ES-I3 (cell line): ENCODE data around the gene SIGMAR1.
A peak's percentile ranks its signal among the peaks of the same experiment; 100 is the strongest.

Experiments
- H3K36me3 ChIP-seq: 2 replicates; pipeline ENCODE4 v1.6.1; 2013; ENCODE audit warnings: mild to moderate bottlenecking, low read length, control low read depth, moderate library complexity; ENCODE audit not compliant: insufficient read depth
- H3K4me1 ChIP-seq: 2 replicates; pipeline ENCODE4 v1.6.1; 2013; ENCODE audit warnings: mild to moderate bottlenecking, control low read depth, low read length; ENCODE audit not compliant: insufficient read depth
- H3K9ac ChIP-seq: 2 replicates; pipeline ENCODE4 v1.6.1; 2013; ENCODE audit warnings: low read depth, mild to moderate bottlenecking, low read length, moderate library complexity
- H3K9me3 ChIP-seq: 2 replicates; pipeline ENCODE4 v1.6.1; 2013; ENCODE audit warnings: mild to moderate bottlenecking, low read length, moderate library complexity; ENCODE audit not compliant: control insufficient read depth, insufficient read depth

The SIGMAR1 gene

GRCh38 chr9:34590381-34591247 is 47.0 kb downstream of the SIGMAR1 start:
- H3K36me3 ChIP-seq: no peaks in the 10 kb centered on the region
- peaks cover 28% of the 10 kb centered on the region for H3K4me1 ChIP-seq
- H3K9me3 ChIP-seq: no peaks in the 10 kb centered on the region
- H3K9ac ChIP-seq: peak overlapping the region; percentile 76

- H3K9me3 ChIP-seq: no peaks in the 10 kb centered on the region
- H3K36me3 ChIP-seq: no peaks in the 10 kb centered on the region
- peaks cover 36% of the 10 kb centered on the region for H3K4me1 ChIP-seq
- peak within 1 kb of the TSS; percentile 76 for H3K9ac ChIP-seq
Measured at GRCh38 chr9:34589636-34590380, 47.8 kb downstream of the SIGMAR1 start, which contains the start of gene CNTFR. CNTFR (minus strand) TSS chr9:34589724; CDS start chr9:34568981, 20,743 bp downstream.

GRCh38 chr9:34588671-34589635 is 48.6 kb downstream of the SIGMAR1 start:
- no peaks in the 10 kb centered on the region for H3K9me3 ChIP-seq
- peak overlapping the region; percentile 76; the same call in 1 of the 2 replicates for H3K9ac ChIP-seq
- peaks cover 36% of the 10 kb centered on the region for H3K4me1 ChIP-seq
- no peaks in the 10 kb centered on the region for H3K36me3 ChIP-seq

- Histone ChIP-seq H3K36me3 (no peaks in the 10 kb centered on the region), H3K9me3 (no peaks in the 10 kb centered on the region), H3K9ac (no peak overlapping the region), H3K4me1 (peaks cover 25% of the 10 kb centered on the region)
Measured at GRCh38 chr9:34587271-34587670, 50.3 kb downstream of the SIGMAR1 start.

DNA sequence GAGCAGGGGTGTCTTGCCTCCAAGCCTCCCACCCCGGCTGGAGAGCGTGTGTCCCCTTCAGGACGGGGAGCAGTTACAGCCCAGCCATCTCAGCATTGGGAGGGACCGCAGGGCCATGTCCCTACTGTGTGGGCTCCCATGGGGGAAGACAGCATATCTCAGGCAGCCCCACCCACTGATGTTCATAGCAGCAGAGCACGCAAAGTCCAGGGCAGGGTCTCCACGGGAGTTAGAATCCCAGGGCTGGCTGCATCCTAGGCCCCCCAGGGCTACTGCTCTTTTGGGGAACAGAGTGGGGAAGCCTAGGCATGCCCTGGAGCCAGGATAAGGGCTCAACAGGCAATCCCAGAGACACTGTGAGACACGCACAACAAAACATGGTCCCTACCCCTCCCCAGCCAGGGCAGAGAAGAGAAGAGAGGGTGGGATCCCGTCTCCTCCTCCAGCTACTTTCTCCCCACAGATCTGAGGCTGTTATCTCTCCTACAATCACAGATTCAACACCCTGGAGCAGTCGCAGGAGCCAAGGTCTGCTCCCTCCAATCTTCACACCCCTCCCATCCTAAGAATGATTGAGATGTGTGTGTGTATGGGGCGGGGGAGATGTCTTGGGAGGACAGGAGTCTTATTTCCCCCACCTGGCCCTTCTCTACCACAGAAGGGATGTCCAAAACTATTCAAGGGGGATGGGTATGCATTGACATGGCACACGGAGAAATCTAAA is 51.5 kb downstream of the SIGMAR1 start:
- no peaks in the 10 kb centered on the region for H3K36me3 ChIP-seq
- no peaks in the 10 kb centered on the region for H3K9me3 ChIP-seq
- H3K9ac ChIP-seq: no peak overlapping the region; the same call in 1 of the 2 replicates
- peaks cover 25% of the 10 kb centered on the region for H3K4me1 ChIP-seq

GRCh38 chr9:34584970-34585369 is 52.6 kb downstream of the SIGMAR1 start:
- Histone ChIP-seq H3K36me3 (no peaks in the 10 kb centered on the region), H3K9me3 (no peaks in the 10 kb centered on the region), H3K4me1 (peaks cover 29% of the 10 kb centered on the region), H3K9ac (no peak overlapping the region)
